Hepatocyte (in vitro differentiated cells): Measurements from ENCODE around the gene DISP2.

ENCODE experiments used
- EZH2 ChIP-seq: fragments of 200-600 bp; sonication (generic); IDR thresholded peaks from 2 replicates; pipeline ENCODE4 v1.6.1; 2016; ENCODE audit warnings: antibody characterized with exemption, mild to moderate bottlenecking, borderline replicate concordance
- EZH2phosphoT487 ChIP-seq: fragments of 200-600 bp; sonication (generic); IDR thresholded peaks from one replicate; pipeline ENCODE4 v1.6.1; 2018; ENCODE audit warnings: antibody characterized with exemption, mild to moderate bottlenecking, low read depth, moderate library complexity; ENCODE audit not compliant: unreplicated experiment, severe bottlenecking
- TF ChIP-seq, protein P1 (sequence below): fragments of 200-600 bp; sonication (generic); IDR thresholded peaks from 2 replicates; pipeline ENCODE4 v1.5.1; 2016; ENCODE audit warnings: antibody characterized with exemption, mild to moderate bottlenecking; ENCODE audit not compliant: poor library complexity

DNA sequence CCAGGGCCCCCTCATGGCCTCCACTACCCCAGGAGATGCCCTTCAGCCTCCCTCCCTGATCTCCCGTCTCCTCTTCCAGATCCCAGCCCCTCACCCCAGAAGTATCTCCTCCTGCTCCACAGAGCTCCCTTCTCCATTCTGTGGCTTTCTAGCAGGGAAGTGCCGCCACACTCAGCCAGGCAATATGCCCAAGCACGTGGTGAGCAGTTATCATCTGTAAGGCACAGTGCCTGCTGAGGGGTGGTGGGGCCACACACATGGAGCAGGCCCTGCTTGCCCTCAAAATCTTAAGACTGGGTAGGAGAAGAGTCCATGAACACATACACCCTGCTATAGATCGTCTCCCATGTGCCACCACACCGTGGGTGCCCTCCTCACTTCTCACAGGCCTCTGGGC lies 9.5 kb upstream of the DISP2 start:
- TF ChIP-seq, protein P1, sequence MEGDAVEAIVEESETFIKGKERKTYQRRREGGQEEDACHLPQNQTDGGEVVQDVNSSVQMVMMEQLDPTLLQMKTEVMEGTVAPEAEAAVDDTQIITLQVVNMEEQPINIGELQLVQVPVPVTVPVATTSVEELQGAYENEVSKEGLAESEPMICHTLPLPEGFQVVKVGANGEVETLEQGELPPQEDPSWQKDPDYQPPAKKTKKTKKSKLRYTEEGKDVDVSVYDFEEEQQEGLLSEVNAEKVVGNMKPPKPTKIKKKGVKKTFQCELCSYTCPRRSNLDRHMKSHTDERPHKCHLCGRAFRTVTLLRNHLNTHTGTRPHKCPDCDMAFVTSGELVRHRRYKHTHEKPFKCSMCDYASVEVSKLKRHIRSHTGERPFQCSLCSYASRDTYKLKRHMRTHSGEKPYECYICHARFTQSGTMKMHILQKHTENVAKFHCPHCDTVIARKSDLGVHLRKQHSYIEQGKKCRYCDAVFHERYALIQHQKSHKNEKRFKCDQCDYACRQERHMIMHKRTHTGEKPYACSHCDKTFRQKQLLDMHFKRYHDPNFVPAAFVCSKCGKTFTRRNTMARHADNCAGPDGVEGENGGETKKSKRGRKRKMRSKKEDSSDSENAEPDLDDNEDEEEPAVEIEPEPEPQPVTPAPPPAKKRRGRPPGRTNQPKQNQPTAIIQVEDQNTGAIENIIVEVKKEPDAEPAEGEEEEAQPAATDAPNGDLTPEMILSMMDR, result no peak
- TF ChIP-seq EZH2, result no peak
- TF ChIP-seq EZH2phosphoT487, result no peak
